ENCODE data around the gene GRM7. TPM values are rescaled to one million over a fixed set of nuclear protein-coding genes. Genes with fewer than 3 reads are reported as not detected.

Gene GRM7
- polyA plus RNA-seq, 1 donor from 2014 or later = 23.8 TPM

- no peak for TF ChIP-seq MXI1 (conservative IDR thresholded peaks at IDR 0.05; ENCODE audit: poor library complexity, severe bottlenecking)
- no peak for TF ChIP-seq SMC3 (conservative IDR thresholded peaks at IDR 0.05; ENCODE audit: poor library complexity)
- no peak for TF ChIP-seq REST (IDR thresholded peaks at IDR 0.05; ENCODE audit: borderline replicate concordance)
- no peak for TF ChIP-seq EZH2 (IDR thresholded peaks at IDR 0.05; ENCODE audit: borderline replicate concordance, insufficient read depth, low read length, poor library complexity, severe bottlenecking)
- TF ChIP-seq POLR2AphosphoS5 (IDR thresholded peaks at IDR 0.05) = no peak
- TF ChIP-seq RAD21 (conservative IDR thresholded peaks at IDR 0.05) = no peak
- TF ChIP-seq TAF1 (IDR thresholded peaks at IDR 0.05; ENCODE audit: low read depth) = no peak
- TF ChIP-seq EP300 (conservative IDR thresholded peaks at IDR 0.05; ENCODE audit: poor library complexity, severe bottlenecking) = no peak
- no peak for TF ChIP-seq CTCF (IDR thresholded peaks at IDR 0.05; ENCODE audit: poor library complexity, severe bottlenecking)
- Histone ChIP-seq H4K20me1 (ENCODE audit: insufficient read depth) (no peaks in the 10 kb centered on the region), H2AFZ (ENCODE audit: low read depth, low read length) (no peak overlapping the region), H3K79me2 (replicated peaks; ENCODE audit: insufficient read depth, low read length) (no peaks in the 10 kb centered on the region), H3K9me3 (ENCODE audit: low read length) (no peaks in the 10 kb centered on the region), H3K9me2 (ENCODE audit: insufficient read depth, low read length) (no peaks in the 10 kb centered on the region), H3K4me2 (ENCODE audit: low read length) (no peak overlapping the region), H3K36me3 (ENCODE audit: insufficient read depth, low read length) (no peaks in the 10 kb centered on the region), H3F3A (ENCODE audit: insufficient read depth, low read length, poor library complexity, severe bottlenecking) (no peaks in the 10 kb centered on the region), H3K9ac (ENCODE audit: low read length) (no peak overlapping the region), H3K27me3 (ENCODE audit: insufficient read depth, low read depth, low read length) (no peaks in the 10 kb centered on the region), H3K27ac (ENCODE audit: low read length) (no peak overlapping the region), H3K4me3 (ENCODE audit: low read length) (no peak overlapping the region)
Measured at GRCh38 chr3:6912240-6912639, 51.3 kb downstream of the GRM7 start.

- H3K9me3 ChIP-seq (ENCODE audit: low read length) = no peaks in the 10 kb centered on the region
- TF ChIP-seq TAF1 (IDR thresholded peaks at IDR 0.05; ENCODE audit: low read depth) = no peak
- no peak for TF ChIP-seq SMC3 (conservative IDR thresholded peaks at IDR 0.05; ENCODE audit: poor library complexity)
- TF ChIP-seq RAD21 (conservative IDR thresholded peaks at IDR 0.05) = no peak
- no peak for TF ChIP-seq POLR2AphosphoS5 (IDR thresholded peaks at IDR 0.05)
- TF ChIP-seq EZH2 (IDR thresholded peaks at IDR 0.05; ENCODE audit: borderline replicate concordance, insufficient read depth, low read length, poor library complexity, severe bottlenecking) = no peak
- TF ChIP-seq CTCF (IDR thresholded peaks at IDR 0.05; ENCODE audit: poor library complexity, severe bottlenecking) = no peak
- TF ChIP-seq EP300 (conservative IDR thresholded peaks at IDR 0.05; ENCODE audit: poor library complexity, severe bottlenecking) = no peak
- TF ChIP-seq MXI1 (conservative IDR thresholded peaks at IDR 0.05; ENCODE audit: poor library complexity, severe bottlenecking) = no peak
- no peak for TF ChIP-seq REST (IDR thresholded peaks at IDR 0.05; ENCODE audit: borderline replicate concordance)
- H3F3A ChIP-seq (ENCODE audit: insufficient read depth, low read length, poor library complexity, severe bottlenecking) = no peaks in the 10 kb centered on the region
- H4K20me1 ChIP-seq (ENCODE audit: insufficient read depth) = no peaks in the 10 kb centered on the region
- H3K9ac ChIP-seq (ENCODE audit: low read length) = no peak overlapping the region
- no peak overlapping the region for H3K4me3 ChIP-seq (ENCODE audit: low read length)
- no peaks in the 10 kb centered on the region for H3K79me2 ChIP-seq (replicated peaks; ENCODE audit: insufficient read depth, low read length)
- H2AFZ ChIP-seq (ENCODE audit: low read depth, low read length) = no peak overlapping the region
- no peak overlapping the region for H3K4me2 ChIP-seq (ENCODE audit: low read length)
- no peaks in the 10 kb centered on the region for H3K27me3 ChIP-seq (ENCODE audit: insufficient read depth, low read depth, low read length)
- H3K27ac ChIP-seq (ENCODE audit: low read length) = no peak overlapping the region
- H3K36me3 ChIP-seq (ENCODE audit: insufficient read depth, low read length) = no peaks in the 10 kb centered on the region
- no peaks in the 10 kb centered on the region for H3K9me2 ChIP-seq (ENCODE audit: insufficient read depth, low read length)
Measured at GRCh38 chr3:6915898-6916297, 55.0 kb downstream of the GRM7 start.
